Activated naive CD8-positive, alpha-beta T cell treated with anti-CD3 and anti-CD28 coated beads for 36 hours (primary cell): ENCODE data around the gene NPAS3. TPM values are rescaled to one million over a fixed set of nuclear protein-coding genes. Genes with fewer than 3 reads are reported as not detected.

Experiments used
- DNase-seq: peaks from one replicate; pipeline ENCODE4 v3.0.0; 2021
- H3K27ac Mint-ChIP-seq: one replicate; pipeline ENCODE4 v1.8.0; 2022; ENCODE audit warnings: mild to moderate bottlenecking, moderate library complexity, mixed read lengths
- H3K27me3 Mint-ChIP-seq: one replicate; pipeline ENCODE4 v1.8.0; 2022; ENCODE audit warnings: mild to moderate bottlenecking, mixed read lengths
- H3K36me3 Mint-ChIP-seq: one replicate; pipeline ENCODE4 v1.8.0; 2021; ENCODE audit warnings: mild to moderate bottlenecking, mixed read lengths
- H3K4me1 Mint-ChIP-seq: one replicate; pipeline ENCODE4 v1.8.0; 2021; ENCODE audit warnings: mixed read lengths
- H3K4me3 Mint-ChIP-seq: one replicate; pipeline ENCODE4 v1.8.0; 2022; ENCODE audit warnings: mild to moderate bottlenecking, moderate library complexity, mixed read lengths
- H3K9me3 Mint-ChIP-seq: one replicate; pipeline ENCODE4 v1.8.0; 2022; ENCODE audit warnings: mixed read lengths
- total RNA-seq, 2 experiments: library from RNA; stranded (reverse); gene quantifications; one replicate each; pipeline ENCODE4 v1.2.3, GENCODE V29; 2021

NPAS3 gene
- total RNA-seq, 2 experiments from 2014 or later = not detected

- no peaks in the 10 kb centered on the region for H3K9me3 Mint-ChIP-seq
- no peaks in the 10 kb centered on the region for H3K27me3 Mint-ChIP-seq
- H3K4me3 Mint-ChIP-seq = no peak overlapping the region
- H3K4me1 Mint-ChIP-seq = no peaks in the 10 kb centered on the region
- H3K36me3 Mint-ChIP-seq = no peaks in the 10 kb centered on the region
- no peak overlapping the region for H3K27ac Mint-ChIP-seq
- no peak for DNase-seq
Measured at GRCh38 chr14:33532553-33532952, 593.9 kb downstream of the NPAS3 start.

DNA sequence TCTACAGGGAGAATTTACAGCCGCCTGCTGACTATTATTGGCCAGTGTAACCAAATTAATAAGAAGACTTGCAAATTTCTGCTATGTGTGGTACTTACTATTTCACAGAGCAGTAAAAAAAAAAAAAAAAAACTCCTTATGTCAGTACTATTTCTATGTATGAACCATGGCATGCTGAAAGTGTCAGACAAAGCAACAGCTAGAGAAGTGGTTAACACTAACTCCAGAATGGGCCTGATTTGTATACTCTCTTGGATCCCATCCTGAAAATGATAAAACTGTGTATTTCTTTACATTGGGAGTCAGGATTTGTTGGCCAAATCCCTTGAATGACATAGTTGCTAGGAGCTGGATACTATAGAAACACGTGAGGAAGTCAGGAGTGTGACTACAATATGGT, 595.4 kb downstream of the NPAS3 start:
- DNase-seq = no peak
- no peaks in the 10 kb centered on the region for H3K4me1 Mint-ChIP-seq
- no peak overlapping the region for H3K4me3 Mint-ChIP-seq
- no peaks in the 10 kb centered on the region for H3K36me3 Mint-ChIP-seq
- H3K9me3 Mint-ChIP-seq = no peaks in the 10 kb centered on the region
- no peaks in the 10 kb centered on the region for H3K27me3 Mint-ChIP-seq
- H3K27ac Mint-ChIP-seq = no peak overlapping the region

DNA sequence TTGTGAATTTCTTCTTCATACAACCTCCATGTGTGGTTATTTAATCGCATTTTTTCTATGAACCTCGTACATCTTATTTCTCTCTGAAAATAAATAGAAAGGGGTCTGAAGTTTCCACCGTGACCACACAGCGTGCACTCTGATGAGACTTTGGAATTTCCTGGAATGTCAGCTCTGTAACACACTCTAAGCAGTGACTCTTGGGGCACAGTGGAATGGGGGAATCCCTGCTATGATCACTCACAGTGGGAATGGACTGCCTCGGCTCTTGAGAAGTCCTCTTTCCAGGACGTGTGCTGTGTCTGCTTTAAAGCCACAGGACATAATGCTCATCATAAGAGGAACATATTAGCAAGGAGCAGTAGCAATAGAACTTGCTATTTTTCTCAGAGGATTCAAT, 596.0 kb downstream of the NPAS3 start:
- Mint-ChIP-seq H3K27ac (no peak overlapping the region), H3K4me1 (no peaks in the 10 kb centered on the region), H3K4me3 (no peak overlapping the region), H3K36me3 (no peaks in the 10 kb centered on the region), H3K9me3 (no peaks in the 10 kb centered on the region), H3K27me3 (no peaks in the 10 kb centered on the region)
- DNase-seq = no peak

DNA sequence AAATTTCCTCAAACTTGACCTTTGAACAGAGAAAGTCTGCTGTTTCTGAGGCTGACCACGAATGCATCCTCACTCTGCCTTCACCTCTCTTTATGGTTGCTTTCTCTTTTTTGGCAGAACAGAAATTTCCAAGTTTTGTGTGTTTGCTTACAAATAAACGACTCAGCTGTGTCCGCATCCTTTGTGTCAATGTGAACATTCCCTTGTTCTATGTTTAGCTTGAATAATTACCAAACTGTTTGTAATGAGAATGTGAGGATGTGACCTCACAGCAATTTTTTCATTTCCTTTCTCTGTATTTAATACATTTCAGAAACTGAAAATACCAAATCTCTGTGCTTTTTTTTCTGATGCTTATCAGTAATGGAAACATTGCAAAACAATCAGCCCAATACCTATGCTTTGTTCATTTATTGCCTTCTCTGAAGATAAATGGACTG, 601.3 kb downstream of the NPAS3 start:
- H3K4me1 Mint-ChIP-seq = no peaks in the 10 kb centered on the region
- H3K27me3 Mint-ChIP-seq = no peaks in the 10 kb centered on the region
- no peaks in the 10 kb centered on the region for H3K9me3 Mint-ChIP-seq
- no peak overlapping the region for H3K27ac Mint-ChIP-seq
- H3K4me3 Mint-ChIP-seq = no peak overlapping the region
- no peak for DNase-seq
- no peaks in the 10 kb centered on the region for H3K36me3 Mint-ChIP-seq

GRCh38 chr14:33541171-33541570, 602.5 kb downstream of the NPAS3 start:
- Mint-ChIP-seq H3K36me3 (no peaks in the 10 kb centered on the region), H3K4me1 (no peaks in the 10 kb centered on the region), H3K4me3 (no peak overlapping the region), H3K9me3 (no peaks in the 10 kb centered on the region), H3K27ac (no peak overlapping the region), H3K27me3 (peaks cover 4% of the 10 kb centered on the region)
- no peak for DNase-seq

DNA sequence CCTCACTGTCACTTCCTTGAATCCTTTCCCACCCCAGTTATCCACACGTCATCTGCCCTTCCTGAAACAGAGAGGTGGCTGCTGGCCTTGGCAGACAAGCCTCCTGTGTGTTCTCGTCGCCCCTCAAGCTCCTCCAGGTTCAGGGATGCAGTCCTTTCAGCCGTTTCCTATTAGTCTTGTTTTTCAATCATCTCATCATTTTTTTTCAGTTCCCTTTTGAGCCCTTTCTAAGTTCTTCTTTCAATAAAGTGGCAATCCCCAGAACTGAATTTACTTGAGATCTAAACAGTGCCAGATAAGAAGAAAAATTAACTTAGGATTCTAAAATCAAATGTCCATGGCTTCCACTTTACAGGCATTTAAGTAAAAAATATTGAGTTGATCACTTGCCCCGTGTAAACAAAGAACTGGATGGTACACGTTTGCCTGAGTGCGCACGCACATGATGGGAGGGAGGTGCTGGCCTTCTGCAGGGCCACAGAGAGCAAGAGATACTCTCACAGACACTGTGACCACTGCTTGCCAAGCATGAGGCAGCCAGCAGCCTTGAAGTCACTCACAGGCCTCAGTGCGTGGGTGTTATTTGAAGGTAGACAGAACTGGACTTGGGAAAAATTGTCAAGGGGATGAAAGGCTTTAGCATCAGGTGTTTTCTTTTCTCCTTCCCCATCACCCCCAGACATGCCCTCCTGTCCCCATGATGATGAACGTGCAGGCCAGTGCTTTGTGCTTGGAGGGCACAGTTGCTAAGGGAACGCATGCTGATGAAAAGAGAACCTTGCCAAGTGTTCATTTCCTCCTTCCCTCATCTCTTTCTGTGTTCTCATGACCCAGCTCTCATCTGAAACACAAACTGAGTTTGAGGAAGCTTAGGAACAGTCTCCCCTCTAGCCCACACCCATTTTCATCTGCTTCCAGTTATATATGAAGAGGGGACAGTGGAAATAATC, 603.9 kb downstream of the NPAS3 start:
- no peaks in the 10 kb centered on the region for H3K4me1 Mint-ChIP-seq
- no peaks in the 10 kb centered on the region for H3K9me3 Mint-ChIP-seq
- H3K27me3 Mint-ChIP-seq = peaks cover 7% of the 10 kb centered on the region

DNA sequence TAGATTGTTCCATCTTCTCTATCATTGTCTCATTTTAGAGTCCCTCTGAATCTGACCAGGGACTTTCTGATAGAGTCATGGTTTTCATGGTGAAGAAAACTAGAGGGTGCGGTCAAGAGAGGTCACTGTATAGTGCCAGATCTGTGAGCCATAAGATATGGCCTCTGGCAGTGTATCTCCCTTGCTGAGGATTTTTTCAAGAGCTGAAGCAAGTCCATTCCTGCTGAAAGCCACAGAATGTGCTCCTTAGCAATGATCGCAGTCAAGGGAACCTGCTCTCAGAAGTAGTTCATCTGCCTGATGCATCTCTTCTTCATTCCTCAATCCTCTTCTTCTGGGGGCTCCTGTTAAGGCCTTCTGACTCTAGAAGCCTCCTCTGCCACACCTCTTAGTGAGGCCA, 607.0 kb downstream of the NPAS3 start:
- Mint-ChIP-seq H3K4me1 (no peaks in the 10 kb centered on the region), H3K36me3 (no peaks in the 10 kb centered on the region), H3K4me3 (no peak overlapping the region), H3K27ac (no peak overlapping the region), H3K27me3 (peaks cover 7% of the 10 kb centered on the region), H3K9me3 (no peaks in the 10 kb centered on the region)
- DNase-seq = no peak

More for the DNA sequence above, 603.9 kb downstream of the NPAS3 start:
- no peak for DNase-seq
- no peaks in the 10 kb centered on the region for H3K36me3 Mint-ChIP-seq
- H3K4me3 Mint-ChIP-seq = no peak overlapping the region
- H3K27ac Mint-ChIP-seq = no peak overlapping the region

DNA sequence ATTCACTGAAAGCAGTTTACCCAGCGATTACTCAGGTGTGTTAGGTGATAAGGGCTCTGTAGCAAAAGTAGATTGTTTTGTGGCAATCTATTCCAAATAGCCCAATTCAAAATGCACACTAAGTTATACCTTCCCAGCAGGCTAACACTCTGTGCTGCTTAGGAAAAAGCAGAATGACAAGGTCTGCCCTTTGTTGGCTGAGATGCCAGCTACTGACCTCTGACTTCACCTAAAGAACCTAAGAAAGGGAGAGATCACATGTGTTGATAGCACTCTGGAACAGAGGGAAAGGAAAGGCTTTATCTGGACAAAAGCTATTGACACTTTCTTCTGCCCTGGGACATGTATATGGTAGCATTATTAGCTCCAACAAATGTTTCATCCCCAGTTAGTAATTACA, 609.9 kb downstream of the NPAS3 start:
- Mint-ChIP-seq H3K27me3 (peaks cover 7% of the 10 kb centered on the region), H3K27ac (no peak overlapping the region), H3K4me3 (no peak overlapping the region), H3K9me3 (no peaks in the 10 kb centered on the region), H3K4me1 (no peaks in the 10 kb centered on the region), H3K36me3 (no peaks in the 10 kb centered on the region)
- DNase-seq = no peak

DNA sequence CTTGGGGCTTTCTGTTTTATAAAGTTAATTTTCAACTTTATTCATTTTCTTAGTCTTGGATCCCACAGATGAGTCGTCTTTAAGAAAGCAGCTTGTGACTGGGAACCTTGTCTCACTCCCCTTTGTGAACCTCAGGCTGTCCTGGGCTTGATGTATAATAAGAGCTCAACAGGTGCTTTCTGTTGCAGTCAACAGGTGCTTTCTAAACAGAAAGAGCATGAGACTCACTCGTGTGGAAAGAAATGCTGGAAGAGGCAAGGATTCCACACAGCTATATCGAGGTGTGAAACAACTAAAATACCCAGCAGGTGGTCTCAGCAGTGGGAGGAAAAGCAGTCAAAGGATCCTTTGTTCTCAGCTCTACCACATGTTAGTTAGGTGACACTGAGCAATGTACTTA, 613.3 kb downstream of the NPAS3 start:
- DNase-seq = no peak
- Mint-ChIP-seq H3K27ac (no peak overlapping the region), H3K4me1 (no peaks in the 10 kb centered on the region), H3K4me3 (no peak overlapping the region), H3K36me3 (no peaks in the 10 kb centered on the region), H3K27me3 (no peaks in the 10 kb centered on the region), H3K9me3 (no peaks in the 10 kb centered on the region)

- H3K4me3 Mint-ChIP-seq = no peak overlapping the region
- H3K36me3 Mint-ChIP-seq = no peaks in the 10 kb centered on the region
- no peaks in the 10 kb centered on the region for H3K4me1 Mint-ChIP-seq
- H3K27me3 Mint-ChIP-seq = peaks cover 5% of the 10 kb centered on the region
- H3K9me3 Mint-ChIP-seq = no peaks in the 10 kb centered on the region
- H3K27ac Mint-ChIP-seq = no peak overlapping the region
- no peak for DNase-seq
Measured at GRCh38 chr14:33553706-33554278, 615.1 kb downstream of the NPAS3 start.

DNA sequence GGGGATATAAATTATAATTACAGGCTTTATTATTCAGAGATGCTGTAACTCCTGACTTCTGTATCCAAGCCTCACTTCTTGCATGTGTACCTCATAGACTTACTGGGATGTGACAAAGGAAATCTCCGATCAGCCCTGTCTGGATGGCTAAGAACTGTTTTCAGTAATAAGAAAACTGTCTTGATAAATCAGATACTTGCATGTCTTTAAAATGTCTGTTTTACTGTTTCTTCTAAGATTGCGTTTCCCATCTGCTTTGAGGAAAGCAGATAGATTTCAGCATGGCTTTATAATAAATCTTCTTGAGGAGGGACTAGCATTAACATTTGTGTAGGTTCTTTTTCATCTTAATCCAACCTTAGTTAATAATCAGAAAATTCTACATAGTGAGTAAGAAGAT, 616.3 kb downstream of the NPAS3 start:
- DNase-seq = no peak
- H3K4me1 Mint-ChIP-seq = no peaks in the 10 kb centered on the region
- no peaks in the 10 kb centered on the region for H3K9me3 Mint-ChIP-seq
- no peak overlapping the region for H3K27ac Mint-ChIP-seq
- no peaks in the 10 kb centered on the region for H3K36me3 Mint-ChIP-seq
- no peak overlapping the region for H3K4me3 Mint-ChIP-seq
- peaks cover 5% of the 10 kb centered on the region for H3K27me3 Mint-ChIP-seq

- Mint-ChIP-seq H3K36me3 (no peaks in the 10 kb centered on the region), H3K4me1 (no peaks in the 10 kb centered on the region), H3K27me3 (peaks cover 5% of the 10 kb centered on the region), H3K27ac (no peak overlapping the region), H3K9me3 (no peaks in the 10 kb centered on the region), H3K4me3 (no peak overlapping the region)
- DNase-seq = no peak
Measured at GRCh38 chr14:33555710-33556350, 617.2 kb downstream of the NPAS3 start.

DNA sequence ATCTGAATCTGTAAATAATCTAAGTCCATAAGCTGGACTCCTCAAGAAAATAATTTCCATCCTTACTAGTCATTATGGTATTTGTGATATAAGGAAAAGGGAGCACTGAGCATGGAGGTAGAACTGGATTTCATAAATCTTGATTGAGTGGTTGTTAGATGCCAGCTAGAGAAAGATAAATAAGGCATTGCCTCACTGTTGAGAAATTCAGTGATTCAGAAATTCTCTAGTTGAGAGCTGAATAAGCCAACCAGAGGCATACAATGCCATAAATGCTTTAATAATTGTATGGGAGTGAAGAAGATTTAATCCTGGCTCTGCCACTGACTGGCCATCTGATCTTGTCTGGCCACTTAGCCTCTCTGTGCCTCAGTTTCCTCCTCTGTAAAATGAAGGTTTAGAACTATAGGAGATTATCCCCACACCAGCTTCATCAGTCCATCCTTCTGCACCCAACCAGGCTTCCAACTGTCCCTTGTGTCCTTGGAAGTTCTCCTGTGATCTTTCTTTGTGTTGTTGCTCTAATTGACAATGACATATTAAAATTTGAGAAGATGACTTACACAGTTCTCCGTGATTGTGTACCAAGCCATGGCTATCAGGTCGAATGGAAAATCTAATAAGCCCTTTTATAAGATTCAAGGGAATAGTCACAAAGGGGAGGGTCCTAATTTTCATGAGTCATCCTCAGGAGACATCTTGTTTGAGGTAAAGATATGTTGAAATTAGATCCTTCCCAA, 617.9 kb downstream of the NPAS3 start:
- Mint-ChIP-seq H3K36me3 (no peaks in the 10 kb centered on the region), H3K27ac (no peak overlapping the region), H3K4me1 (no peaks in the 10 kb centered on the region), H3K27me3 (peaks cover 5% of the 10 kb centered on the region), H3K4me3 (no peak overlapping the region), H3K9me3 (no peaks in the 10 kb centered on the region)
- no peak for DNase-seq

- Mint-ChIP-seq H3K4me1 (no peaks in the 10 kb centered on the region), H3K9me3 (no peaks in the 10 kb centered on the region), H3K4me3 (no peak overlapping the region), H3K27ac (no peak overlapping the region), H3K27me3 (peaks cover 5% of the 10 kb centered on the region), H3K36me3 (no peaks in the 10 kb centered on the region)
- no peak for DNase-seq
Measured at GRCh38 chr14:33560718-33561431, 622.2 kb downstream of the NPAS3 start.
